A549 treated with Hydrocortisone at 1 μM for 4 hours (cell line): ENCODE measurements around the gene FLRT2. TPM values are rescaled to one million over a fixed set of nuclear protein-coding genes. Genes with fewer than 3 reads are reported as not detected.

Source experiments
- total RNA-seq: library from RNA; stranded (reverse); fragments of 200-300 nt; extraction: Qiagen RNA extraction; gene quantifications from 5 replicates; pipeline ENCODE4 v1.2.3, GENCODE V29; 2022

FLRT2 gene, protein sequence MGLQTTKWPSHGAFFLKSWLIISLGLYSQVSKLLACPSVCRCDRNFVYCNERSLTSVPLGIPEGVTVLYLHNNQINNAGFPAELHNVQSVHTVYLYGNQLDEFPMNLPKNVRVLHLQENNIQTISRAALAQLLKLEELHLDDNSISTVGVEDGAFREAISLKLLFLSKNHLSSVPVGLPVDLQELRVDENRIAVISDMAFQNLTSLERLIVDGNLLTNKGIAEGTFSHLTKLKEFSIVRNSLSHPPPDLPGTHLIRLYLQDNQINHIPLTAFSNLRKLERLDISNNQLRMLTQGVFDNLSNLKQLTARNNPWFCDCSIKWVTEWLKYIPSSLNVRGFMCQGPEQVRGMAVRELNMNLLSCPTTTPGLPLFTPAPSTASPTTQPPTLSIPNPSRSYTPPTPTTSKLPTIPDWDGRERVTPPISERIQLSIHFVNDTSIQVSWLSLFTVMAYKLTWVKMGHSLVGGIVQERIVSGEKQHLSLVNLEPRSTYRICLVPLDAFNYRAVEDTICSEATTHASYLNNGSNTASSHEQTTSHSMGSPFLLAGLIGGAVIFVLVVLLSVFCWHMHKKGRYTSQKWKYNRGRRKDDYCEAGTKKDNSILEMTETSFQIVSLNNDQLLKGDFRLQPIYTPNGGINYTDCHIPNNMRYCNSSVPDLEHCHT
- total RNA-seq, result 2.5 to 3.2 TPM (median 2.9 TPM) in 5 replicates

GRCh38 chr14:85529803-85530574 lies at the start of gene FLRT2:
TSS of gene FLRT2 (plus strand) at chr14:85530144. CDS start at chr14:85621515, 91,371 bp downstream.

